Measurements from ENCODE around the gene PBX4. TPM values are rescaled to one million over a fixed set of nuclear protein-coding genes. Genes with fewer than 3 reads are reported as not detected.

Gene PBX4
- total RNA-seq, 1 donor from 2014 or later = 0.53 TPM

DNA sequence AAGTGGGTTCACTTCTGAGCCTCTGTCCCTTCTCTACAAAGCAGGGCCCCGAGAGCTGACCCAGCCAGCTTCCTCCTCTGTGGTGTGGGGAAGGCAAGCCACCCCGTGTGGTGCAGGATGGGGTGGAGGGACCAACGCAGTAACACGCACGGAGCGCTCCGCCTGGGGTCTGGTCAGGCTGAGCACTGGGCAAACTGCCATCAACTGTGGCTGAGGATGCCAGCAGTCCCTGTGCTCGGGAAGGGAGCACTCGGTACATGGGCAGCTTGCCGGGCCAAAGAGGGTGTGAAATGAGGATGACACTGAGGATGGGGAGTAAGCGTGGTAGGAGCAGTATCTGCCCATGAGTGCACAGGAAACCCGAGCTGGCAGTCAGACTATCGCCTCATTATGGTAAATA is 32.6 kb upstream of the PBX4 start:
- FAIRE-seq (no peak), DNase-seq (ENCODE audit: low read depth) (no peak)
- Histone ChIP-seq H3K27me3 (ENCODE audit: control insufficient read depth, insufficient read depth, low read length) (no peaks in the 10 kb centered on the region), H3K36me3 (ENCODE audit: control insufficient read depth, insufficient read depth, low read length) (peaks cover 60% of the 10 kb centered on the region), H3K4me3 (ENCODE audit: low read depth, low read length) (no peak overlapping the region)
- TF ChIP-seq, protein P1, sequence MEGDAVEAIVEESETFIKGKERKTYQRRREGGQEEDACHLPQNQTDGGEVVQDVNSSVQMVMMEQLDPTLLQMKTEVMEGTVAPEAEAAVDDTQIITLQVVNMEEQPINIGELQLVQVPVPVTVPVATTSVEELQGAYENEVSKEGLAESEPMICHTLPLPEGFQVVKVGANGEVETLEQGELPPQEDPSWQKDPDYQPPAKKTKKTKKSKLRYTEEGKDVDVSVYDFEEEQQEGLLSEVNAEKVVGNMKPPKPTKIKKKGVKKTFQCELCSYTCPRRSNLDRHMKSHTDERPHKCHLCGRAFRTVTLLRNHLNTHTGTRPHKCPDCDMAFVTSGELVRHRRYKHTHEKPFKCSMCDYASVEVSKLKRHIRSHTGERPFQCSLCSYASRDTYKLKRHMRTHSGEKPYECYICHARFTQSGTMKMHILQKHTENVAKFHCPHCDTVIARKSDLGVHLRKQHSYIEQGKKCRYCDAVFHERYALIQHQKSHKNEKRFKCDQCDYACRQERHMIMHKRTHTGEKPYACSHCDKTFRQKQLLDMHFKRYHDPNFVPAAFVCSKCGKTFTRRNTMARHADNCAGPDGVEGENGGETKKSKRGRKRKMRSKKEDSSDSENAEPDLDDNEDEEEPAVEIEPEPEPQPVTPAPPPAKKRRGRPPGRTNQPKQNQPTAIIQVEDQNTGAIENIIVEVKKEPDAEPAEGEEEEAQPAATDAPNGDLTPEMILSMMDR (IDR thresholded peaks at IDR 0.05; ENCODE audit: insufficient read depth, low read length, severe bottlenecking) = no peak

DNA sequence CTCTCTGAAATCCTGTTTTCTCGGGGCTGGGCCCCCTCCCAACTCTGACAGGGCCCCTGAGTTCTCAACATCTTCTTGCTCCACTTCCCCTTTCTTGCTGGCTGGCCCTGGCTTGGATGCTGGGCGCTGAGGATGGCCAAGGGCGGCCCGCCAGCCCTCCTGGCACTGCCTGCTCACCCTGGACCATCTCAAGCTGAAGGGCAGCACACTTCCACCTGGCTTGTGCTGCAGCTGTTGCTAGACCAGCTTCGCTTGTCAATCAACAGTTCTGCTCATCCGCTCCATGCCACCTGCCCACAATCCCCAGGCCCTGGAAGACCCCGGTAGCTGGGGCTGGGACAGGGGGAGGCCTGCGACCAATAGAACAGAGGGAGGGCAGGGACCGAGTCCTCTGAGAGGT is 31.8 kb upstream of the PBX4 start:
- Histone ChIP-seq H3K4me3 (ENCODE audit: low read depth, low read length) (no peak overlapping the region), H3K36me3 (ENCODE audit: control insufficient read depth, insufficient read depth, low read length) (peaks cover 60% of the 10 kb centered on the region), H3K27me3 (ENCODE audit: control insufficient read depth, insufficient read depth, low read length) (no peaks in the 10 kb centered on the region)
- TF ChIP-seq, protein P1 (IDR thresholded peaks at IDR 0.05; ENCODE audit: insufficient read depth, low read length, severe bottlenecking) = no peak
- DNase-seq (ENCODE audit: low read depth) (no peak), FAIRE-seq (no peak)

DNA sequence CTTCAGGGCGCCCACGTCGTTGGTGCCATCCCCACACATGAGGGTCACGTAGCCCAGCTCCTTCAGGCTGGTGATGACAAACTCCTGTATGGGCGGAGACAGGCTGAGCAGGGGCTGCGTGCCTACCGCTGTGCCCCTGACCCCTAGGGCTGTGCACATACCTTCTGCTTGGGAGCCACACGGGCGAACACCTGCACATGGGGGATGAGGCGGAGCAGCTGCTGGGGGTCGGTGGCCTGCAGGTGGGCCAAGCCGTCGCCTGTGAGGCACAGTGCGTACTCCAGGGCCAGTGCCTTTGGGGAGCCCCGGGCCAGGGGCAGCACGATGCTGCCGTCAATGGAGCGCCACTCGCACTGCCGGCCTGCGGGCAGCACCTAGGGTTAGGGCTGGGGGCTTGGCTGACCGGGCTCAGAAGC is 31.1 kb upstream of the PBX4 start:
- FAIRE-seq (no peak), DNase-seq (ENCODE audit: low read depth) (no peak)
- Histone ChIP-seq H3K27me3 (ENCODE audit: control insufficient read depth, insufficient read depth, low read length) (no peaks in the 10 kb centered on the region), H3K4me3 (ENCODE audit: low read depth, low read length) (no peak overlapping the region), H3K36me3 (ENCODE audit: control insufficient read depth, insufficient read depth, low read length) (peaks cover 58% of the 10 kb centered on the region)
- TF ChIP-seq, protein P1 (IDR thresholded peaks at IDR 0.05; ENCODE audit: insufficient read depth, low read length, severe bottlenecking) = no peak

GRCh38 chr19:19649155-19649554 is 30.7 kb upstream of the PBX4 start:
- no peak for FAIRE-seq

GRCh38 chr19:19647037-19647835 is 28.7 kb upstream of the PBX4 start:
- peaks cover 45% of the 10 kb centered on the region for H3K36me3 ChIP-seq (ENCODE audit: control insufficient read depth, insufficient read depth, low read length)
- no peak overlapping the region for H3K4me3 ChIP-seq (ENCODE audit: low read depth, low read length)
- TF ChIP-seq, protein P1 (IDR thresholded peaks at IDR 0.05; ENCODE audit: insufficient read depth, low read length, severe bottlenecking) = no peak
- no peak for DNase-seq (ENCODE audit: low read depth)
- H3K27me3 ChIP-seq (ENCODE audit: control insufficient read depth, insufficient read depth, low read length) = no peaks in the 10 kb centered on the region
- FAIRE-seq = no peak

More at GRCh38 chr19:19649155-19649554, 30.7 kb upstream of the PBX4 start:
- Histone ChIP-seq H3K4me3 (ENCODE audit: low read depth, low read length) (no peak overlapping the region), H3K27me3 (ENCODE audit: control insufficient read depth, insufficient read depth, low read length) (no peaks in the 10 kb centered on the region), H3K36me3 (ENCODE audit: control insufficient read depth, insufficient read depth, low read length) (peaks cover 55% of the 10 kb centered on the region)
- TF ChIP-seq, protein P1 (IDR thresholded peaks at IDR 0.05; ENCODE audit: insufficient read depth, low read length, severe bottlenecking) = no peak
- DNase-seq (ENCODE audit: low read depth) = no peak
